Prostate gland (tissue), 2 donors: ENCODE data around the gene TAC1. TPM values are rescaled to one million over a fixed set of nuclear protein-coding genes. Genes with fewer than 3 reads are reported as not detected.

Experiments used
- DNase-seq: peaks from one replicate; pipeline ENCODE4 v3.0.0-alpha.2; 2019; ENCODE audit warnings: low spot score
- H3K27ac ChIP-seq, 2 donors: fragments of 200-600 bp; sonication (generic); 2 replicates each; pipeline ENCODE4 v1.5.1; 2017 to 2019
- H3K27me3 ChIP-seq: fragments of 200-600 bp; sonication (generic); replicated peaks from 2 replicates; pipeline ENCODE4 v1.5.1; 2019; ENCODE audit not compliant: insufficient read depth
- H3K36me3 ChIP-seq, 2 donors: fragments of 200-600 bp; sonication (generic); 1 replicate in 1 of 2; 2 replicates in 1 of 2; pipeline versions ENCODE4 v1.5.1 to v1.8.1; 2017 to 2019
- H3K4me1 ChIP-seq: fragments of 200-600 bp; sonication (generic); replicated peaks from 2 replicates; pipeline ENCODE4 v1.5.1; 2019
- H3K4me3 ChIP-seq, 2 donors: fragments of 200-600 bp; sonication (generic); 2 replicates each; pipeline ENCODE4 v1.5.1; 2017 to 2019
- H3K9me3 ChIP-seq: fragments of 200-600 bp; sonication (generic); 2 replicates; pipeline ENCODE4 v1.5.1; 2017
- POLR2A ChIP-seq: fragments of 450-650 bp; IDR thresholded peaks from one replicate; pipeline ENCODE4 v1.6.1; 2016; ENCODE audit warnings: antibody characterized with exemption, mild to moderate bottlenecking
- POLR2AphosphoS5 ChIP-seq: sonication (generic); formaldehyde crosslinking; IDR thresholded peaks from one replicate; pipeline ENCODE4 v1.6.1; 2017; ENCODE audit warnings: antibody characterized with exemption
- WGBS: methylation state at CpG from one replicate; pipeline ENCODE4 v1.1.5; 2018; 5-methylcytosine and 5-hydroxymethylcytosine counted together
- intact Hi-C: fragments of 100-400 bp; cut with DNase I; formaldehyde crosslinking; loops from one replicate; pipeline ENCODE4 v1.14.2; 2022
- total RNA-seq, 2 donors: library from RNA; depleted of rRNA; stranded (reverse); fragments of >200 nt; gene quantifications; one replicate each; pipeline ENCODE4 v1.1.0, GENCODE V29; 2016
- TF ChIP-seq, protein P1 (sequence below), 4 experiments: fragments of 200-600 bp in 2 of 4; fragments of 450-650 bp in 2 of 4; sonication (generic) in 2 of 4; IDR thresholded peaks; 1 replicate in 3 of 4; 2 replicates in 1 of 4; pipeline ENCODE4 v1.5.1; 2016 to 2019; ENCODE audit warnings: antibody characterized with exemption in 4 of 4, mild to moderate bottlenecking in 2 of 4, moderate library complexity in 2 of 4

TAC1 gene
- total RNA-seq: under 1 TPM in 1 of 2 donors, not detected in 1; 0.50 TPM

- no peaks in the 10 kb centered on the region for H3K27me3 ChIP-seq
These were observed at the start of gene TAC1 for GRCh38 chr7:97731736-97732564. TSS of gene TAC1 (plus strand) at chr7:97732086. CDS start at chr7:97732613, 527 bp downstream.

GRCh38 chr7:97685952-97686351 is 45.9 kb upstream of the TAC1 start:
- no peak for DNase-seq
- H3K36me3 ChIP-seq: no peaks in the 10 kb centered on the region
- no peaks in the 10 kb centered on the region for H3K9me3 ChIP-seq
- H3K4me1 ChIP-seq: no peaks in the 10 kb centered on the region
- no peaks in the 10 kb centered on the region for H3K27me3 ChIP-seq
- WGBS: 81% methylated on average over 4 of the region's 4 CpGs
- no peak overlapping the region for H3K4me3 ChIP-seq
- intact Hi-C loops: no loop called here
- H3K27ac ChIP-seq: no peak overlapping the region
- TF ChIP-seq POLR2AphosphoS5 (no peak), POLR2A (no peak)
- TF ChIP-seq, protein P1, sequence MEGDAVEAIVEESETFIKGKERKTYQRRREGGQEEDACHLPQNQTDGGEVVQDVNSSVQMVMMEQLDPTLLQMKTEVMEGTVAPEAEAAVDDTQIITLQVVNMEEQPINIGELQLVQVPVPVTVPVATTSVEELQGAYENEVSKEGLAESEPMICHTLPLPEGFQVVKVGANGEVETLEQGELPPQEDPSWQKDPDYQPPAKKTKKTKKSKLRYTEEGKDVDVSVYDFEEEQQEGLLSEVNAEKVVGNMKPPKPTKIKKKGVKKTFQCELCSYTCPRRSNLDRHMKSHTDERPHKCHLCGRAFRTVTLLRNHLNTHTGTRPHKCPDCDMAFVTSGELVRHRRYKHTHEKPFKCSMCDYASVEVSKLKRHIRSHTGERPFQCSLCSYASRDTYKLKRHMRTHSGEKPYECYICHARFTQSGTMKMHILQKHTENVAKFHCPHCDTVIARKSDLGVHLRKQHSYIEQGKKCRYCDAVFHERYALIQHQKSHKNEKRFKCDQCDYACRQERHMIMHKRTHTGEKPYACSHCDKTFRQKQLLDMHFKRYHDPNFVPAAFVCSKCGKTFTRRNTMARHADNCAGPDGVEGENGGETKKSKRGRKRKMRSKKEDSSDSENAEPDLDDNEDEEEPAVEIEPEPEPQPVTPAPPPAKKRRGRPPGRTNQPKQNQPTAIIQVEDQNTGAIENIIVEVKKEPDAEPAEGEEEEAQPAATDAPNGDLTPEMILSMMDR (IDR thresholded peaks at IDR 0.05): no peak

More at GRCh38 chr7:97731736-97732564, at the start of gene TAC1:
- TF ChIP-seq, protein P1 (IDR thresholded peaks at IDR 0.05): no peak
- TF ChIP-seq POLR2A (no peak), POLR2AphosphoS5 (no peak)
- no peaks in the 10 kb centered on the region for H3K9me3 ChIP-seq
- DNase-seq: no peak
- WGBS: 6% methylated on average over 57 of the region's 57 CpGs
- no peaks in the 10 kb centered on the region for H3K36me3 ChIP-seq
- intact Hi-C loops: no loop called here
- H3K27ac ChIP-seq: no peak within 1 kb of the TSS
- no peak within 1 kb of the TSS for H3K4me3 ChIP-seq
- no peaks in the 10 kb centered on the region for H3K4me1 ChIP-seq

DNA sequence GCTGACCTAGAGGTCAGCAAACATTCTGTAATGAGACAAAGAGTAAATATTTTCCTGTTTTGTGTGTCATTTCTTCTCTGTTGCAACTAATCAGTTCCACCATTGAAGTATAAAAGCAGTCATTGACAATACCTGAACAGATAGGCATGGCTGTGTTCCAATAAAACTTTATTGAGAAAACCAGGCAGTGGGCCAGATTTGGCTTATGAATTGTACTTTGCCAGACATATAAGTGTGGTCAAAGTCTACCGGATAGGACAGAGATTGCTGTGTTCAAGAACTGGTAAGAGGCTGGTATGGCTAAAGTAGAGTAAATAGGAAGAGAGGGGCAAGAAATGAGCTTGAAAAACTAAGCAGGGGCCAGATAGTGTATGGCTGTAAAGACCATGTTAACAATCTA is 38.3 kb upstream of the TAC1 start:
- Histone ChIP-seq H3K9me3 (no peaks in the 10 kb centered on the region), H3K27me3 (no peaks in the 10 kb centered on the region), H3K27ac (no peak overlapping the region), H3K4me3 (no peak overlapping the region), H3K4me1 (no peaks in the 10 kb centered on the region), H3K36me3 (no peaks in the 10 kb centered on the region)
- intact Hi-C loops: no loop called here
- no peak for DNase-seq
- WGBS: 71% methylated on average over 1 of the region's 1 CpG
- TF ChIP-seq POLR2A (no peak), POLR2AphosphoS5 (no peak)
- TF ChIP-seq, protein P1 (IDR thresholded peaks at IDR 0.05): no peak

DNA sequence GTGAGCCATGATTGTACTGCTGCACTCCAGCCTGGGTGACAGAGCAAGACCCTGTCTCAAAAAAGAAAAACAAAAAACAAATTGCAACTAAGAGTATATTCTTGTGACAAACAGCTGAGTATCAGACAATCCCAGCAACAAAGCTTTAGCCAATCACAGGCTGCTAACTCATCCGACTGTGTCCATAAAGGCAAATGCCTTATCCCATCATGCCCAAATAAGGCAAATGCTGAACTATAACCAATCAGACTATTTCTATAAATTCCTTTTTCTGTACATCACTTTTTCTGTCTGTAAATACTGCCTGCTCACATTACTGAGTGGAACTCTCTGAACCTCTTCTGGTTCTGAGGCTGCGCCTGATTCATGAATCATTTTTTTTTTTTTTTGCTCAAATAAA is 37.5 kb upstream of the TAC1 start:
- Histone ChIP-seq H3K9me3 (no peaks in the 10 kb centered on the region), H3K36me3 (no peaks in the 10 kb centered on the region), H3K4me1 (no peaks in the 10 kb centered on the region), H3K4me3 (no peak overlapping the region), H3K27ac (no peak overlapping the region), H3K27me3 (no peaks in the 10 kb centered on the region)
- no peak for DNase-seq
- 87% methylated on average over 2 of the region's 2 CpGs for WGBS
- intact Hi-C loops: no loop called here
- no peak for TF ChIP-seq POLR2A
- no peak for TF ChIP-seq POLR2AphosphoS5
- TF ChIP-seq, protein P1 (IDR thresholded peaks at IDR 0.05): no peak

- no peak for DNase-seq
- TF ChIP-seq, protein P1 (IDR thresholded peaks at IDR 0.05): no peak
- no peak for TF ChIP-seq POLR2A
- TF ChIP-seq POLR2AphosphoS5: no peak
- Histone ChIP-seq H3K27me3 (no peaks in the 10 kb centered on the region), H3K4me1 (no peaks in the 10 kb centered on the region), H3K36me3 (no peaks in the 10 kb centered on the region), H3K9me3 (no peaks in the 10 kb centered on the region), H3K27ac (no peak overlapping the region), H3K4me3 (no peak overlapping the region)
- intact Hi-C loops: no loop called here
These were observed 34.5 kb upstream of the TAC1 start for GRCh38 chr7:97697396-97697795.
